GM20431 (cell line): ENCODE data around the gene CACNA1C.

Experiments
- in situ Hi-C: fragments of 300-500 bp; cut with MseI, MboI; formaldehyde crosslinking; loops from one replicate; pipeline ENCODE4 v1.15.0; 2020; ENCODE audit warnings: low sequenced_read_pairs; ENCODE audit not compliant: unreplicated experiment

Gene CACNA1C

GRCh38 chr12:2052826-2053678 lies at the start of gene CACNA1C:
TSS of gene CACNA1C (plus strand) at chr12:2052987. CDS start at chr12:2053563, 576 bp downstream.
- in situ Hi-C loops = no loop called here

GRCh38 chr12:2003676-2004112 lies 49.1 kb upstream of the CACNA1C start:
- in situ Hi-C loops = no loop called here

GRCh38 chr12:2004113-2004929 lies 48.5 kb upstream of the CACNA1C start, which contains the start of gene DCP1B:
TSS of gene DCP1B (minus strand) at chr12:2004457. CDS start at chr12:2004431, 26 bp downstream.
- in situ Hi-C loops = no loop called here

GRCh38 chr12:2008677-2009076 lies 44.1 kb upstream of the CACNA1C start:
- in situ Hi-C loops = no loop called here

- in situ Hi-C loops = no loop called here
Measured at GRCh38 chr12:2009623-2010022, 43.2 kb upstream of the CACNA1C start.

GRCh38 chr12:2011643-2012607 lies 40.9 kb upstream of the CACNA1C start:
- in situ Hi-C loops = no loop called here

- in situ Hi-C loops = no loop called here
Measured at GRCh38 chr12:2013086-2013485, 39.7 kb upstream of the CACNA1C start.

GRCh38 chr12:2013527-2014223 lies 39.1 kb upstream of the CACNA1C start:
- in situ Hi-C loops = no loop called here

- in situ Hi-C loops = no loop called here
Measured at GRCh38 chr12:2014231-2014630, 38.6 kb upstream of the CACNA1C start.

GRCh38 chr12:2016862-2017545 lies 35.8 kb upstream of the CACNA1C start:
- in situ Hi-C loops = no loop called here

- in situ Hi-C loops = no loop called here
Measured at GRCh38 chr12:2017546-2018337, 35.0 kb upstream of the CACNA1C start.

GRCh38 chr12:2018391-2018790 lies 34.4 kb upstream of the CACNA1C start:
- in situ Hi-C loops = no loop called here

- in situ Hi-C loops = no loop called here
Measured at GRCh38 chr12:2019126-2019525, 33.7 kb upstream of the CACNA1C start.

GRCh38 chr12:2020511-2020910 lies 32.3 kb upstream of the CACNA1C start:
- in situ Hi-C loops = no loop called here

GRCh38 chr12:2023365-2023764 lies 29.4 kb upstream of the CACNA1C start:
- in situ Hi-C loops = no loop called here

GRCh38 chr12:2027351-2027750 lies 25.4 kb upstream of the CACNA1C start:
- in situ Hi-C loops = no loop called here

- in situ Hi-C loops = no loop called here
Measured at GRCh38 chr12:2029851-2030250, 22.9 kb upstream of the CACNA1C start.

- in situ Hi-C loops = no loop called here
Measured at GRCh38 chr12:2032506-2032905, 20.3 kb upstream of the CACNA1C start.
